HG03064 (cell line): ENCODE results near the gene RNASE7.
"Not testable (repeated sequence)": the region's sequence is repeated elsewhere in the genome, so short reads cannot be mapped to it uniquely, and the experiment has no call there.

ENCODE experiments used
- ATAC-seq: cut with Tn5 transposase; IDR thresholded peaks from one replicate; pipeline ENCODE4 v1.9.1; 2021; ENCODE audit warnings: low read depth; ENCODE audit not compliant: unreplicated experiment

RNASE7 gene, protein sequence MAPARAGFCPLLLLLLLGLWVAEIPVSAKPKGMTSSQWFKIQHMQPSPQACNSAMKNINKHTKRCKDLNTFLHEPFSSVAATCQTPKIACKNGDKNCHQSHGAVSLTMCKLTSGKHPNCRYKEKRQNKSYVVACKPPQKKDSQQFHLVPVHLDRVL

DNA sequence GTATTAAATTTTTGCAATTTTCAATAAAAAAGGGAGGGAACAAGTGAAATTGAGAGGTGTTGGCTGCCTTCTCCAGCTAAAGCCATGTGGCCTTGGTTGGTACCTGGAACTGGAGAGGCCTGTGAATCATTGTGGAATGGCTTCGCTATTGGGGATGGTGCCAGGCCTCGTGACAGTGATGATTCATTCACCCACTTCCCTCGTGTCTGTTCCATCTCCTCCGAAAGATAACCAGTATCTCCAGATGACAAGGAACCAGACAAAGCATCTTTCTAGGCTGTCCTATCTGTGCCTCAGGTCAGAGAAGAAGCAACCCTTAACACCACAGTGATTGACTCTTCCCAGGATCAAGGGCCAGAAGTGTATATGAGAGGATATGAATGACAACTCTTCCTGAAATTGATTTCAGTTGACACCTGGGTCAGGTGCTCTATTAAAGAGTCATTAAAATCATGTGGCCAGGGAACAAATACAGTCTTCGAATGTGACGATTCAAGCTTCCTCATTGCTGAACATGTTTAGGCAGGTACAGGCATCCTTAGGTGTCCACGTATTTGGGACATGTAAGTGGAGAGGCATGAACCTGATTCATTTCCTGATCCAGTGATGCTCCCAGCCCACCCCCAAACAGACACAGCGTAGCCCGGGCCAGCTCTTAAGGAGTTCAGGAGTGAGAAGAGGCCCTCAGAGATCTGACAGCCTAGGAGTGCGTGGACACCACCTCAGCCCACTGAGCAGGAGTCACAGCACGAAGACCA lies at the start of gene RNASE7:
RNASE7 (plus strand) TSS at position 687 of the 758 bp plus-strand sequence. CDS start 631 bp downstream, outside the sequence.
- no peak for ATAC-seq

DNA sequence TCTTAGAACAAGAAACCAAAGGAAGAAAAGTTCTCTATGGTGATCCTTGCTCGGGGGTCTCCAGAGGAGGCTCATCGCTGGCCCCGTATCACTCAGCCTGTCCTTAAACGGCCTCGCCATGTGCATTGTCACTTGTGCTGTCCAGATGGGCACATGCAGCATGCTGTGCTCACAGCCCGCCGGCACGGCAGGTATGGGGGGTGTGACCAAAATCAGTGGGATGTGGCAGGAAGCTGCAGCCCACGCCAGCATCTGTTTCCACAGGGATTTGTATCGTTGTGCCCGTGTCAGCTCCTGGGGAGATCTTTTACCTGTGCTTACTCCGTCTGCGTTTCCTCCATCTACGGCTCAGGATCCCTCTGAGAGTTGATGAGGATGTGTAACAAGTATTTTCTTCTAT lies 45.6 kb upstream of the RNASE7 start:
- ATAC-seq, result no peak

DNA sequence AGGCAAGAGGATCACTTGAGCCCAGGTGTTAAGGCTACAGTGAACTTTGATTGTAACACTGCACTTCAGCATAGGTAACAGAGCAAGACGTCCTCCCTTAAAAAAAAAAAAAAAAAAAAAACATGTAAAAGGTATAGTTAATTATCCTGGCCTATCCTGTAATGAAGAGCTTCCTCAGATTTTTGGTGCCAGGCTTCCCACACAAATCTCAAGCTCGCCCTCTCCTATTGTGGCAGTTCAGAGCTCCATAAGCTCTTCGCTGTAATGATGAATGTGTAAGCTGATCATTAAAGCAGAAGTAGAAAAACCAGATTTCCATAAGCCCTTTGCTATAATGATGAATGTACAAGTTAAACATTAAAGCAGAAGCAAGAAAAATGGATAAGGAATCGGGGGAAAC lies 45.0 kb upstream of the RNASE7 start:
- no peak for ATAC-seq

DNA sequence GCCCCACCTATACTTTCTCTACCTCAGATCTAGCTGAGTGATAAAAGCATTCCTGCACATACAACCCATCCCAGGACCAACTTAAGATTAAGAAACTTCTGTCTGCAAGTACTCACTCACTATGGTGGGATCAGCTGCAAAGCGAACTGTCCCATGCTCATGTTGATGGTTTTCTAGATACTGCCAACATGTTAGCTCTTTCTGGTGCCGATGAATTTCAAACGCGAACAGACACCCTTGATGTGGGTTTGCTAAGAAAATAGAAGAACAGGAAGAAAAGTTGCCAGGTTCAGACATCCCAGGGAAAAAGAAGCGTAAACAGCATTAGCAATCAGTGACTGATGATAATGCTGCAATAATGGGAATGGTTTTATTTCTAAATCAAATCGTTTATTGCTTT lies 44.6 kb upstream of the RNASE7 start:
- no peak for ATAC-seq

DNA sequence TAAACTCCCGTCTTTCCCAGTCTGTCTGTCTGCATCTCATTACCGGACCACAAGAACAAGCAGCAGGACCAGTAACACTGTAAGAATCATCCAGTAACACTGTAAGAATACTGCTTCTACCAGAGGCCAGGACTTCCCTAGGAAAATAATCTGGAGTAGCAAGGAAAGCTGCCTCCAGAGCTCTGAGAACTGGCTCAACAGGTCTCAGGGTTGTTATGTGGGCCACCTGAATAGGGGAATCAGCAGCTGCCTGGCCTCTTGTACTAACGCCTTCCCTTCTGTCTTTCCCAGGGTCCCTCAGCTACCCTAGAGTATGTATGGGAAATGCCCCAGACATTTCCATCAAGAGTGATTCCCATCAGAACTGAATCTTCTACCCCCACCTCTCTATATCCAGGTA lies 44.0 kb upstream of the RNASE7 start:
- no peak for ATAC-seq

DNA sequence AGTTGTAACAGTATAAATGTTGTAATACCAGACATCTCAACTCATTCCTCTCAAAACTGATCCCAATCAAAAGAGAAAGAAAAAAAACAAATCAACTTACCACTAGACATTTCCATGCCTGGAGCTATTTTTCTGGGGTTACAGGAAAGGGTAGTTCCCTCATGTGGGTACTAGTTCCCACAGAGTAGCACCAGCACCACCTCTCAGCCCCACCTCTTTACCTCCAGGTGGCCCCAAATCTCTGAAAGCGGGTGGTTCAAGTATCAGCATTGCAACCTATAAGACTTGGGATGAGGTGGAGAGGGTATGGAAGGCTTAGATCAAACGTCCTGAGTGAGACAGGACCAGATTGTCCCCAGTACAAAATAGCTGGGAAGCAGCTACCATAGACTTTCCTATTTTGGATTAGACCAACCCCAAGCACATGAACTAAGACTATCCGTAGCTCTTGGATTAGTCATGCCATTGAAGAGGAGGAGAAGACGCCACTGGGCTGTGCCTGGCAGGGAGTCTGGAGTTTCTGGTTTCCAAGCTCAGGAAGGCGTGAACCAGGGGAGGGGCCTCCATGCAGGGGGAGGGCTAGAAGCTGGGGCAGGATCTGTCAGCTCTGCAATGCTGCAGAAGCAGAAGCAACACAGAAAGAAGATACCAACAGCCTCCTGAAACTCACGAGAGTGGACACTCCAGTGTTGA lies 43.3 kb upstream of the RNASE7 start, which contains the start of gene SLC39A2:
SLC39A2 (plus strand) TSS at position 620 of the 693 bp plus-strand sequence. CDS start 154 bp downstream, outside the sequence.
- no peak for ATAC-seq

DNA sequence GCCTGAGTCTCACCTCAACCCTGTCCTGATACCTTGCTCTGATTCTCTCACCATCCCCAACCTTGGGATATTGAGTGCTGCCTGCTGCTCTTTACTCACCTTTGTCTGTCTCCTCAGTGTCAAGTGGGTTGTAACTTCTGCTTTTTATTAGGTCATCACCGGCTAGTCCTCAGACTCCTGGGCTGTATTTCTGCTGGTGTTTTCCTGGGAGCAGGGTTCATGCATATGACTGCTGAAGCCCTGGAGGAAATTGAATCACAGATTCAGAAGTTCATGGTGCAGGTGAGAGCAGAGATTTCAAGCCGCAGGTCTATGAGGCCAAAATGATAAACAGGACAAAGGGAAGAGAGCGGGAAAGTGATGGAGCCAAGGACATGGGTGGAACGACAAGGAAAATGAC lies 42.6 kb upstream of the RNASE7 start:
- ATAC-seq, result no peak

DNA sequence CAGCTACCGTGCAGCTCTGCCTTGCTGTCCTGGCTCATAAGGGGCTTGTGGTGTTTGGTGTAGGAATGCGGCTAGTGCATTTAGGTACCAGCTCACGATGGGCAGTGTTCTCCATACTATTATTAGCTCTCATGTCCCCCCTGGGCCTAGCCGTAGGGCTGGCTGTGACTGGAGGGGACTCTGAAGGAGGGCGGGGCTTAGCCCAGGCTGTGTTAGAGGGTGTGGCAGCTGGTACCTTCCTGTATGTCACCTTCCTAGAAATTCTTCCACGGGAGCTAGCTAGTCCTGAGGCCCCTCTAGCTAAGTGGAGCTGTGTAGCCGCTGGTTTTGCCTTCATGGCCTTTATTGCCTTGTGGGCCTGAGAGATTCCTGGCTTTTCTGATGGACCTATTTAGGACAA lies 40.9 kb upstream of the RNASE7 start:
- no peak for ATAC-seq

DNA sequence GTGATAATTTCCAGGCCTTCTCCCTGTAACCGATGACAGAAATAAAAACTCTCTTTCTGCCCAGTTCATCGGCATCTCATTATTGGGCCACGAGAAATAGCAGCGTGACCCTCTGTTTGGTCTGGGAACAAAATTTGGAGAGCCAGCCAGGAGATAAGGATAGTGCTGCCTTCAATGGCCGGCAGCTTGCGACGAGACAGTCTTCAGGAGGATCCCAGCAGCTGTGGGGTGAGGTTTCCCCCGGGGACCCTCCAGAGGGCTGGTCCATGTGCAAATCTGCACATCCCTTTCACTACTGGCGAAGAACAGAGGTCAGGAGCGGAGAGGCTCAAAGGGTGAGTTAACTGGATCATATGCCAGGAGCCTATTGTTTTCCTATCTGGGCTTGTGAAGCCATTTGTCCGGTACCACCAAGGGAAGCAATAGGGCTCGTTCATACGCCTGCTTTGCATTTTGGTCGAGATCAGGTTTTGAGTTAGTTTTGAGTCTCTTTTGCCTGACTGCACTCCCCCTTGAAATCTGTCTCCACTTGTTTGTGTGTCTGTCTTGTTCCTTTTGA lies 38.3 kb upstream of the RNASE7 start:
- no peak for ATAC-seq

DNA sequence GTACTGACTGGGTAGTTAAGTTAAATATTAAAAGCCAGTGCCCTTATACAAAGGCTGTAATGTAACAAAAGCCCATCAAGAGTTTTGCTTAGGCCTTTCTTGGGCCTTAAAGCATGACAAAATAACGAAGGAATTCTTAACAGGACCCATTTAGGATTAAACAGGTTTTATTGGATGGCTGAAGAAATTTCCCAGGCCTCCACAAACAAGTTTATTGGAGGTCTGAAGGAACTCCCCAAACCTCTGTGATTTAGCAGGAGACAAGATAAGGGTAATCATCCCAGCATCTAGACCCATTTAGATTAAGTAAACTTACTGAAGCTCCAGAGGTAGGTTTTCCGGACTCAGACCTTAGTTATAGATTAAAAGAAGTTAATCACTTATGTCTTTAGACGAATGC lies 32.4 kb upstream of the RNASE7 start:
- not testable (repeated sequence) for ATAC-seq

DNA sequence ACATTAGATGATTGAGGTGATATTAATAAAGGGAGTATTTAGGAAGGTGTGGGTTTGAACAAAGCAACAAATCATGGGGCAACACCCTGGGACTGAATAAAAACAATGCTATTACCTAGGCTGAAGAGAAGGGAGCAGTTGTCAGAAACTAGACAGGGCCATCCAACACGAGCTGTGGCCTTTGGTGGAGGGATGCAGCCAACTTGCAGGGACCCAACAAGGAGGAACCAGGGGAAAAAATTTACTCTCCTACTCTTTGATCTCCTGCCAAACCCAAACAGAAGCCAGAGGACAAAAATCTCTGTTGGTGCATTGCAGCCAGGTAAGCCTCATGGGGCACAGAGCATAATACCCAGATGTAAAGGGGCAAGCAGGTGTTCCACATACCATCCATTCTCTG lies 31.0 kb upstream of the RNASE7 start:
- no peak for ATAC-seq

DNA sequence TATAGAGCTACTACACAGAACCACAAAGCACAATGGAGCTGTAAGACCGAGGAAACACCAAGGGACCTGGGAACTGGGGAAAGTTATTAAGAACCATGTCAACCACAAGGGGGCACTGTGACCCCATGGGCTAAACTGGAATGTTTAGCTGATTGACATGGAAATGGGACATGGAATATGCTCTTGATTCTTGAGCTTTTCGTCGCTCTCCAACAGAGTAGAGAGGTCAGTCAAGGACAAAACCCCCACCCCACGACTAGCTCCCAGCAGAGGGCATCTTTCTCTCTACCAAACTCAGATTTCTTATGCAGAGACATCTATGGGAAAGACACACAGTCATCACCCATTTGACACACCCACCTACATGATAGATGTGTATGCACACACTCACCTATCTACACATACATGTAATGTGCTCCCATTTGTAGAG lies 27.4 kb upstream of the RNASE7 start:
- no peak for ATAC-seq

DNA sequence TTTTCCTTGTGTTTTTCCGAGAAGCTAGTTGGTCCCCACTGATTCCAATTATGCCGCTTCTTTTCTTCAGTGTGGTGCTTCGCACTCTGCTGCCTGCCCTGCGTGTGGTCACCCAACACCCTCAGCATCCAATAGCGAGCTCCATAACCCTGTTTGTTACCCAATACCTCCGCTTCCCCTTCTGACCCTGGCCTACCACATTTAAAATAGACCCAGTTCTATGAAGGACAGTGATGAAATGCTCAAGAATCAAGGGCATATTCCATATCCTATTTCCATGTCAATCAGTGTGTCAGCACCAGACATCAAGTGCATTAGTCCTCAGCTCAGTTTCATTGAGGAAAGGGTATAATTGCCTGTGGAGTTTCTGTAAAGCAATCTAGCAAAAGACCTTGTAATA lies 26.9 kb upstream of the RNASE7 start:
- ATAC-seq, result no peak

DNA sequence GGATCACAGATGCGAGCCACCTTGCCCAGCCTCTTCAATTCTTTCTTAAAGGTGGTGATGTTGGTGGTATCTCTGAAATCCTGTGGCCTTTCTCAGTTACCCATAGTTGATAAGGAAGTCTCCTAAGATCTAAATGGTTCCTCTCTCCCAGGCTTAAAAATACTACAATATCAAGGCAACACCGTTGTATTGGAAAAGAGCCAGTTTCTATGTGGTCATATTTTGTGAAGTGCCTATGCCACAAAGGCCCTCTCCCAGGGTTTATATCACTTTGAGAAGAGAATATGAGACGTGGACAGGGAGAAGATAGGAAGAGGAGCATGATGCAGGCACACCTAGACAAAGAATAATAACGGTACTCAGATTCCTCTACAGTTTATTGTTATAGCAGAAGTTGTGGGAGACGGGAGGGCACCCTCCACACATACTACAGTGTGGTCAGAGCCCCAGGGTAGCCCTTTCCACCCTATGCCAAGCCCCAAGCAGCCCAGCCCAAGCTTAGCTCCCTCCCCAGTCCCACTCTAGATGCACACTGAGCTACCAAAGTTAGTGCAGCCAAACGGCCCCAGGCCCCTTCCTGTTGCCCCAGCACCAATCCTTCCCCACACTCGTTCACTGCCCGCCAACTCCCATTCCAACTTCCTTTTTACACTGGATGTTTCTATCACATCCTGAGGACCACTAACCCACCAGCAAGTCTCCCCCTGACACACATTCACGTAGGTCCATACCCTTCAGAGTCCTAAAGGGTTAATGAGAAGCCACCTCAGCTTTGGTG lies 25.6 kb upstream of the RNASE7 start:
- no peak for ATAC-seq

DNA sequence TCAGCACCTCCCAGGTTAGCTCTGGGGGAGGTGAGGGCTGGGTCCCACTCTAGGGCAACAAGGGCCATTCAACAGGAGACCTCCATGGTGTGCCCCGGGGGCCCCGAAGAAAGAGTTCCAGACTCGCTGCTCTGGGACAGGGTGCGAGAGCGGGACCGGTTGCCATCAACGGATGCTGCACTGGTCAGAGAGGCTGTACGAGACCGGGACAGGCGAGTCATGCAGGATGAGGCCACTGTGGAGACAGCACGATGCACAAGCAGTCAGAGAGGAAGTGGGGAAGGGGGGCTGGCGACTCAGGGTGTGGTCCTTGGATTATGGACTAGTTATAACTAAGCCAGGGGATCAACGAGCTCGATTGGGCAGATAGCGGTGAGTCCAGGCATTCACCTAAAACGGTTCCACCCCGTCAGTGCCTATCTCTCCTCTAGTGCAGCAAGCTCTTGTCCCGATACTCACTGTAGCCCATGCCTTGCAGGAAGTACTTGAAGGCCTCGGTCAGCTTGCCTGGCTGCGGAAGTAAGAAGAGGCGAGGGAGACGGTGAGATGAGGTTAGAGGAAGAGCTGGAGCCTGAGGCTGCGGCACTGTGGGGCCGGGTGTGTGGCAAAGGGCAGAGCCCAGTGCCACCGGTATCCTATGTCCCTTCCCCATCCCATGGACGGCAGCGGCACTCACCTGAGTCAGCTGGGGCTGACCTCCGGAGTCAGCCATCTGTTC lies 24.5 kb upstream of the RNASE7 start:
- ATAC-seq, result no peak

DNA sequence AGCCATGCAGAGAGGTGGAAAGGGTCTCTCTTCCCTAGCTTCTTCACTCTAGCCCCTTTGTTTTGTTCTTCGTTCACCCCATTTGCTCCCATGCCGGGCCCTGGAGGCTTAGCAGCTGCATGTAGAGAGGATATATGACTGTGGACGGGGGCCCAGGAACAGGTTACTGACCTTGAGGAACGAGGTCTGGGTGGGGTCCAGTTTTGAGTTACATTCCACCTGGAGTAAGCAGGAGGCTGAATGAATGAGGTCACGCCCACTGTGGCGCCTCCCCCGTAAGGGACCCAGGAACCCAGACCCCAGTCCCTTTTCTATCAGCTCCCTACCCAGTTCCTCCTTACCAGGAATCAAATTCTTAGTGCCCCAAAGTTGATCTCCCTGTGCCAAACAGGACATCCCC lies 23.9 kb upstream of the RNASE7 start:
- ATAC-seq, result no peak

DNA sequence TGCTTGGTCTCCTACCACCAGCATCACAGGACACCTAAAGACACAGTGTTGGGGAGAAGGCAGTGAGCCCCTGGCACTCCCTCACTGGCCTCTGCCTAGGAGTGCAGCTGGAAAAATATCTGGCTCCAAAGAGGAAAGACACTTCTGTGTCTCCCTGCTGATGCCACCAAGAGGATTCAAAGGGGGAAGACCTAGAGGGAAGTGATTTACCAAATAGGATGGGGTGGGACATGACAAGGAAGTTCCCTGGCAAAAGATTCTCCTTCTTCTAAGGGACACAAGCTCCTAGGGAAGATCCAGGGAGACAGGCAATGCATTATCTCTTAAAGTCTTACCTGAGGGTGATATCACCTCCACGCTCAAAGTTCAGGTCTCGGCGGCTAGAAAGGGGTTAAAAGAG lies 23.4 kb upstream of the RNASE7 start:
- no peak for ATAC-seq

DNA sequence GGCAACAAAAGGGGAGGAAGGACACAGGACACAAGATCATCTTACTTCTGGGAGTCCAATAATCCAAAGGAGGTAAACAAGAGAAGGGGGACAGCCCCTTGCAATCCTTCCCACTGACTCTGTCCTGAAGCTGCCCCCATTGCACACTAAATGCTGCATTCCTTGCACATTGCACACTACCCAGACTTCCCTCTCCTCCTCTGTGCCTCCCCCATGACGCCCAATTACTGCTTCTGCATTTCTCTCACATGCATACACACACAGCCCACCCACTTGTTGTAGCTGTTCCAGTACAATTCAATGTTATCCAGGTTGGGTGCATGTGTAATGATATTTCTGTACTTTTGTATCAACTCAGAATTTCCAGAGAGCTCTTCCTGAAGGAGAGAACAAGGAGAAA lies 22.8 kb upstream of the RNASE7 start:
- no peak for ATAC-seq

DNA sequence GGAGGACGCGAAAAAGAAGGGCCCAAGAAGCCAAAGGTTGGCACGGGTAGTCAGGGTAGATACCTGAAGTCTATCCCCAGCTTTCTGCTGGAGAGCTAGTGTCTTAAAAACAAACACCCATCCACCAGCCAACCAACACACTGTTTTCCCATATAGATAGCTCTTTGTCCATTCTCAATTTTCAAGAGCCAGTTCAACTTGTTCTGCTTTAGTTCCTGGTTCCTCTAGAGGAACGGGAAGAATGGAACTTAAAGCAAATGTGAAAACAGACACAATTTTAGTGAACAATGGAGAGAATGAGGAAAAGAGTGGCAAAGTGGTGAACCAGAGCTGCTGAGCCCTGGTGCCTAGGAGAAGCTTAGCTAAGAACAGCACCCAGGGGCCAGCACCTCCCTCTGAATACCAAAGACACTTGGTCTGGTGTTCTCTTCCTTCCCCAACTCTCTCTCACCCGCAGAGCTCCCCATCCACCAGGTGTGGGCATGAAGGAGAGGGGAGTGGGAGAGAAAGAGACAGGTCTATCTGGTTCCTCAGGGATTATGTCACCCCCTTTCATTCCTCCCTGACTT lies 21.1 kb upstream of the RNASE7 start:
- ATAC-seq, result no peak

DNA sequence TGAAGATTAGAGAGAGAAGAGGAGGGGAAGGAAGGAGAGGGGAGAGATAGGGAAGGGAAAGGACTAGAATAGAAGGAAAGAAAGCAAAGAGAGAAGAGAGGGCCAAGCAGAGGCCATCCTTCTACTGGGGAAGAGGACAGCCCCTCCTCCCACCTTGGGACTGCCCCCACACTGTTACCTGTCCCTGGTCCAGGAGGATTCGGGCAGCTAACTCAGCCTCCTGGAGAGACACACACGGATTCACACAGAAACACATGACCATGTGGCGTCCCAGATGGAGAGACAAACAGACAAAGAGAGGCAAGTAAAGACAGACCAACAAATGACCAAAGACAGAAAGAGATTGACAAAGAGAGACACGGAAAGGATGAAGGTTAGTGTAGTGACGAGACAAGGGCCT lies 19.5 kb upstream of the RNASE7 start:
- ATAC-seq, result no peak
